ENCODE results near the gene CPD. TPM values are rescaled to one million over a fixed set of nuclear protein-coding genes. Genes with fewer than 3 reads are reported as not detected.

CPD gene
- total and polyA plus RNA-seq, 9 of the 15 experiments (the other 6 are each of a cell fraction or from before 2014, with no cell fraction given), result 4.5 to 24.4 (median 20.4) TPM

GRCh38 chr17:30426292-30426691, 47.6 kb downstream of the CPD start (continued):
- no peak for TF ChIP-seq HOMEZ (CRISPR knock-in tag; IDR thresholded peaks at IDR 0.05)
- no peak for TF ChIP-seq MLLT1 (IDR thresholded peaks at IDR 0.05)
- peak; percentile 97 for TF ChIP-seq MAFK (IDR thresholded peaks at IDR 0.05; ENCODE audit: low read length)
- TF ChIP-seq ETS2 (tag; IDR thresholded peaks at IDR 0.05; ENCODE audit: borderline replicate concordance, poor library complexity, severe bottlenecking), result no peak
- no peak for TF ChIP-seq BDP1 (IDR thresholded peaks at IDR 0.05; ENCODE audit: insufficient read depth, insufficient read length)
- no peak for TF ChIP-seq HNRNPK (IDR thresholded peaks at IDR 0.05; ENCODE audit: low read depth, low read length, poor library complexity, severe bottlenecking)
- TF ChIP-seq ZBTB7A (IDR thresholded peaks at IDR 0.05; ENCODE audit: borderline replicate concordance, control insufficient read depth, low read depth, low read length), result no peak
- no peak for TF ChIP-seq TRIM24 (IDR thresholded peaks at IDR 0.05)
- TF ChIP-seq CTBP1 (IDR thresholded peaks at IDR 0.05; ENCODE audit: borderline replicate concordance), result 0 out of 2 replicates have a peak, but pooled peaks have one; percentile 24
- no peak for TF ChIP-seq JUND (IDR thresholded peaks at IDR 0.05; ENCODE audit: borderline replicate concordance, low read depth, low read length)
- no peak for TF ChIP-seq JUND (tag; IDR thresholded peaks at IDR 0.05; ENCODE audit: borderline replicate concordance, low read depth, low read length)
- no peak for TF ChIP-seq ZNF232 (CRISPR knock-in tag; IDR thresholded peaks at IDR 0.05)
- TF ChIP-seq NKRF (IDR thresholded peaks at IDR 0.05; ENCODE audit: borderline replicate concordance), result no peak
- TF ChIP-seq ZNF274 (IDR thresholded peaks at IDR 0.05; ENCODE audit: borderline replicate concordance, low read depth, low read length), result no peak
- TF ChIP-seq PKNOX1 (IDR thresholded peaks at IDR 0.05), result peak; percentile 41; the same call in 1 of the 2 replicates
- no peak for TF ChIP-seq TAL1 (IDR thresholded peaks at IDR 0.05)
- no peak for TF ChIP-seq MNT (conservative IDR thresholded peaks at IDR 0.05)
- TF ChIP-seq KLF16 (IDR thresholded peaks at IDR 0.05), result no peak
- TF ChIP-seq ZNF24 (IDR thresholded peaks at IDR 0.05), result no peak
- no peak for TF ChIP-seq ZBTB33 (CRISPR knock-in tag; IDR thresholded peaks at IDR 0.05)
